ENCODE data around the gene RAF1.
"Not testable (repeated sequence)": the region's sequence is repeated elsewhere in the genome, so short reads cannot be mapped to it uniquely, and the experiment has no call there.

The RAF1 gene

GRCh38 chr3:12633108-12633507 is 30.8 kb downstream of the RAF1 start:
- Mint-ChIP-seq H3K36me3 (ENCODE audit: low read depth) (peaks cover 29% of the 10 kb centered on the region), H3K27ac (no peak overlapping the region), H3K4me3 (no peak overlapping the region), H3K4me1 (ENCODE audit: low read depth) (peaks cover 52% of the 10 kb centered on the region), H3K9me3 (no peaks in the 10 kb centered on the region), H3K27me3 (no peaks in the 10 kb centered on the region)

DNA sequence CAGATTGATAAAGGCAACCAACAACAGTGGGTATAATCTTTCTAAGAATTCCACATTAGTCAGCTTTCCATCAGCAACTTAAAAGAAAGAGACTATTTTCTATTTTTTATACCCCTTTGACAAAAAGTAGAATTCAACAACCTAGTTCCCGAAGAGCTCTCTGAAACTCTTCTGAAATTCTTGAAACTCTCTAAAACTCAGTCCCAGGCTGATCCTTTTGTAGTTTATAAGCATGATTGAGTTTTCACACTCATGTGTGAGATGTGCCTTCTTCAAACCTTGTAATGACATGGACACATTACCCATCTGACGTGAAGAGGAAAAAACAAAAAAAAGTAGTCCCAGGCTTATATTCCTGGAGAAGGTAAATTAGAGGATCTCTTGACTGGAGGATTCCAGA is 31.4 kb downstream of the RAF1 start:
- peak overlapping the region; percentile 29 for H3K27ac Mint-ChIP-seq
- peaks cover 54% of the 10 kb centered on the region for H3K4me1 Mint-ChIP-seq (ENCODE audit: low read depth)
- H3K36me3 Mint-ChIP-seq (ENCODE audit: low read depth): peaks cover 23% of the 10 kb centered on the region
- H3K4me3 Mint-ChIP-seq: no peak overlapping the region
- no peaks in the 10 kb centered on the region for H3K9me3 Mint-ChIP-seq
- no peaks in the 10 kb centered on the region for H3K27me3 Mint-ChIP-seq

DNA sequence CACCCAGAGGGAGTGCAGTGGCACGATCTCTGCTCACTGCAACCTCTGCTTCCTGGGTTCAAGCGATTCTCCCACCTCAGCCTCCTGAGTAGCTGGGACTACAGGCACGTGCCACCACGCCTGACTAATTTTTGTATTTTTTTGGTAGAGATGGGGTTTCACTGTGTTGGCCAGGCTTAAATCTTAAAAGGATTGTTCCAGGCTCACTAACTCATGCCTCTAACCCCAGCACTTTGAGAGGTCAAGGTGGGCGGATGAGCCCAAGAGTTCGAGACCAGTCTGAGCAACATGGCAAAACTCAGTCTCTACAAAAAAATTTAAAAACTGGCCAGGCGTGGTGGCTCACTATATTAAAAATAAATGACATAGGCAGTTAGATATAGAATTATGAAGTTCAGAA is 33.1 kb downstream of the RAF1 start:
- H3K4me3 Mint-ChIP-seq, H3K27me3 Mint-ChIP-seq, H3K27ac Mint-ChIP-seq, H3K9me3 Mint-ChIP-seq: not testable (repeated sequence)
- Mint-ChIP-seq H3K36me3 (ENCODE audit: low read depth) (peaks cover 21% of the 10 kb centered on the region), H3K4me1 (ENCODE audit: low read depth) (peaks cover 59% of the 10 kb centered on the region)

DNA sequence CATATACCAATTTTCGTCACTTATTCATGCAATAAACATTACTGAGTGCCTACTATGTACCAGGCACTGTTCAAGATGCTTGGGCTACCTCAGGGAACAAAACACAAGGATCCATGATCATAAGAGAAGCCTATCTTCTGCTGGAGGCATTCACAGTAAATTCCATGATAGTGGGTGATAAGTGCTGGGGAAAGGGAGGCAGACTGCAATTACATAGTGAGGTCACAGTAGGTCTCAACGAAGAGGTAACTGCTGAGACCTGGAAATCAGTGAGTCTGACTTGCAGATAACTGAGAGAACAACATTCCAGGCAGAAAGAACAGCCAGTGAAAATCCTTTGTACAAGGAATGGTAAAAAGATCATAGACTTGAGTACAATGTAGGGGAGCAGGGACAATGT is 33.6 kb downstream of the RAF1 start:
- Mint-ChIP-seq H3K4me1 (ENCODE audit: low read depth) (peaks cover 65% of the 10 kb centered on the region), H3K9me3 (no peaks in the 10 kb centered on the region), H3K27ac (peak overlapping the region; percentile 40)

GRCh38 chr3:12629560-12629959 is 34.4 kb downstream of the RAF1 start:
- Mint-ChIP-seq H3K9me3 (no peaks in the 10 kb centered on the region), H3K4me1 (ENCODE audit: low read depth) (peaks cover 69% of the 10 kb centered on the region), H3K27me3 (no peaks in the 10 kb centered on the region), H3K27ac (no peak overlapping the region), H3K36me3 (ENCODE audit: low read depth) (peaks cover 20% of the 10 kb centered on the region), H3K4me3 (no peak overlapping the region)

More for the DNA sequence above, 33.6 kb downstream of the RAF1 start:
- Mint-ChIP-seq H3K36me3 (ENCODE audit: low read depth) (peaks cover 21% of the 10 kb centered on the region), H3K27me3 (no peaks in the 10 kb centered on the region), H3K4me3 (no peak overlapping the region)

- peaks cover 74% of the 10 kb centered on the region for H3K4me1 Mint-ChIP-seq (ENCODE audit: low read depth)
- no peak overlapping the region for H3K4me3 Mint-ChIP-seq
- H3K36me3 Mint-ChIP-seq (ENCODE audit: low read depth): peaks cover 13% of the 10 kb centered on the region
- H3K27me3 Mint-ChIP-seq: no peaks in the 10 kb centered on the region
- no peak overlapping the region for H3K27ac Mint-ChIP-seq
- H3K9me3 Mint-ChIP-seq: no peaks in the 10 kb centered on the region
Measured at GRCh38 chr3:12628813-12629212, 35.1 kb downstream of the RAF1 start.

- Mint-ChIP-seq H3K4me1 (ENCODE audit: low read depth) (peaks cover 64% of the 10 kb centered on the region), H3K36me3 (ENCODE audit: low read depth) (peaks cover 2% of the 10 kb centered on the region), H3K4me3 (peak overlapping the region; percentile 40), H3K27ac (no peak overlapping the region), H3K9me3 (no peaks in the 10 kb centered on the region), H3K27me3 (no peaks in the 10 kb centered on the region)
Measured at GRCh38 chr3:12627370-12627769, 36.5 kb downstream of the RAF1 start.

DNA sequence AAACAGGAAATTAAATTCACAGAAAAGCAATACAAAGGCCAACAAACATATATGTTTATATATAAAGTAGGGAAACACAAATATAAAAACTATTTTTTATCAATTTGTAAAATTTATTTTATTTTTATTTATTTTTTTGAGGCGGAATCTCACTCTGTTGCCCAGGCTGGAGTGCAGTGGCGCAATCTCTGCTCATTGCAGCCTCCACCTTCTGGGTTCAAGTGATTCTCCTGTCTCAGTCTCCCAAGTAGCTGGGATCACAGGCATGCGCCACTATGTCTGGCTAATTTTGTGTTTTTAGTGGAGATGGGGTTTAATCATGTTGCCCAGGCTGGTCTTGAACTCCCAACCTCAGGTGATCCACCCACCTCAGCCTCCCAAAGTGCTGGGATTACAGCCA is 39.0 kb downstream of the RAF1 start:
- not testable (repeated sequence) for H3K4me3 Mint-ChIP-seq; H3K36me3 Mint-ChIP-seq (ENCODE audit: low read depth); H3K27me3 Mint-ChIP-seq; H3K9me3 Mint-ChIP-seq
- Mint-ChIP-seq H3K27ac (peak overlapping the region; percentile 79), H3K4me1 (ENCODE audit: low read depth) (peaks cover 59% of the 10 kb centered on the region)

- no peaks in the 10 kb centered on the region for H3K27me3 Mint-ChIP-seq
- no peaks in the 10 kb centered on the region for H3K9me3 Mint-ChIP-seq
- H3K36me3 Mint-ChIP-seq (ENCODE audit: low read depth): no peaks in the 10 kb centered on the region
- peak overlapping the region; percentile 3 for H3K27ac Mint-ChIP-seq
- peaks cover 59% of the 10 kb centered on the region for H3K4me1 Mint-ChIP-seq (ENCODE audit: low read depth)
- H3K4me3 Mint-ChIP-seq: no peak overlapping the region
Measured at GRCh38 chr3:12624056-12624455, 39.9 kb downstream of the RAF1 start.

GRCh38 chr3:12622335-12622734 is 41.6 kb downstream of the RAF1 start:
- peaks cover 50% of the 10 kb centered on the region for H3K4me1 Mint-ChIP-seq (ENCODE audit: low read depth)
- no peak overlapping the region for H3K4me3 Mint-ChIP-seq
- no peak overlapping the region for H3K27ac Mint-ChIP-seq
- H3K9me3 Mint-ChIP-seq: no peaks in the 10 kb centered on the region
- H3K27me3 Mint-ChIP-seq: no peaks in the 10 kb centered on the region
- peaks cover 9% of the 10 kb centered on the region for H3K36me3 Mint-ChIP-seq (ENCODE audit: low read depth)

GRCh38 chr3:12620729-12621128 is 43.2 kb downstream of the RAF1 start:
- H3K27me3 Mint-ChIP-seq: no peaks in the 10 kb centered on the region
- peaks cover 43% of the 10 kb centered on the region for H3K4me1 Mint-ChIP-seq (ENCODE audit: low read depth)
- peaks cover 17% of the 10 kb centered on the region for H3K36me3 Mint-ChIP-seq (ENCODE audit: low read depth)
- H3K9me3 Mint-ChIP-seq: no peaks in the 10 kb centered on the region
- peak overlapping the region; percentile 39 for H3K27ac Mint-ChIP-seq
- no peak overlapping the region for H3K4me3 Mint-ChIP-seq

- Mint-ChIP-seq H3K36me3 (ENCODE audit: low read depth) (peaks cover 20% of the 10 kb centered on the region), H3K4me3 (no peak overlapping the region), H3K27me3 (no peaks in the 10 kb centered on the region), H3K27ac (no peak overlapping the region), H3K9me3 (no peaks in the 10 kb centered on the region), H3K4me1 (ENCODE audit: low read depth) (peaks cover 42% of the 10 kb centered on the region)
Measured at GRCh38 chr3:12620305-12620704, 43.6 kb downstream of the RAF1 start.

- H3K36me3 Mint-ChIP-seq (ENCODE audit: low read depth): peaks cover 32% of the 10 kb centered on the region
- no peaks in the 10 kb centered on the region for H3K27me3 Mint-ChIP-seq
- H3K4me1 Mint-ChIP-seq (ENCODE audit: low read depth): peaks cover 45% of the 10 kb centered on the region
- H3K27ac Mint-ChIP-seq: no peak overlapping the region
- H3K9me3 Mint-ChIP-seq: no peaks in the 10 kb centered on the region
- no peak overlapping the region for H3K4me3 Mint-ChIP-seq
Measured at GRCh38 chr3:12618426-12618825, 45.5 kb downstream of the RAF1 start.

DNA sequence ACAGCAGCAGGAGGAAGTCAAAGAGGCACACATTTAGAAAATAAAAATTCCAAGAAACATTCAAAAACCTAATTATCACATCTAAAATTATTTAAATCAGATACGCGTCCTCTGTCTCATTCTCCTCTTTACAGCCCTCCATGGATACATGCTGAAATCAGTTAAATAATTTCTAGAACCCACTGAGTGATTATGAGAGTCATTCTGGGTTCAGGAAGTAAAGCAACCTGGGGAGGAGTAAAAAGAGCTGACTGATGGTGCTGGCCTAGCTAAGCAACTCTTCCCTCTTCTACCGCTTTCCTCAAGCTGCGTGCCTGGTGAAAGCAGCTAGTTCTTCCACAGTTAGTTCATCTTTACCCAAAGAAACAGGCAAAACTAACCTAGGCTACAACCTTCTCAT is 48.7 kb downstream of the RAF1 start:
- H3K4me1 Mint-ChIP-seq (ENCODE audit: low read depth): peaks cover 39% of the 10 kb centered on the region
- no peaks in the 10 kb centered on the region for H3K27me3 Mint-ChIP-seq
- H3K9me3 Mint-ChIP-seq: no peaks in the 10 kb centered on the region
- H3K4me3 Mint-ChIP-seq: no peak overlapping the region
- H3K36me3 Mint-ChIP-seq (ENCODE audit: low read depth): peaks cover 51% of the 10 kb centered on the region
- H3K27ac Mint-ChIP-seq: no peak overlapping the region

- Mint-ChIP-seq H3K9me3 (no peaks in the 10 kb centered on the region), H3K4me3 (no peak overlapping the region), H3K36me3 (ENCODE audit: low read depth) (peaks cover 56% of the 10 kb centered on the region), H3K27ac (peak overlapping the region; percentile 52), H3K4me1 (ENCODE audit: low read depth) (peaks cover 46% of the 10 kb centered on the region), H3K27me3 (no peaks in the 10 kb centered on the region)
Measured at GRCh38 chr3:12613250-12613649, 50.7 kb downstream of the RAF1 start.

DNA sequence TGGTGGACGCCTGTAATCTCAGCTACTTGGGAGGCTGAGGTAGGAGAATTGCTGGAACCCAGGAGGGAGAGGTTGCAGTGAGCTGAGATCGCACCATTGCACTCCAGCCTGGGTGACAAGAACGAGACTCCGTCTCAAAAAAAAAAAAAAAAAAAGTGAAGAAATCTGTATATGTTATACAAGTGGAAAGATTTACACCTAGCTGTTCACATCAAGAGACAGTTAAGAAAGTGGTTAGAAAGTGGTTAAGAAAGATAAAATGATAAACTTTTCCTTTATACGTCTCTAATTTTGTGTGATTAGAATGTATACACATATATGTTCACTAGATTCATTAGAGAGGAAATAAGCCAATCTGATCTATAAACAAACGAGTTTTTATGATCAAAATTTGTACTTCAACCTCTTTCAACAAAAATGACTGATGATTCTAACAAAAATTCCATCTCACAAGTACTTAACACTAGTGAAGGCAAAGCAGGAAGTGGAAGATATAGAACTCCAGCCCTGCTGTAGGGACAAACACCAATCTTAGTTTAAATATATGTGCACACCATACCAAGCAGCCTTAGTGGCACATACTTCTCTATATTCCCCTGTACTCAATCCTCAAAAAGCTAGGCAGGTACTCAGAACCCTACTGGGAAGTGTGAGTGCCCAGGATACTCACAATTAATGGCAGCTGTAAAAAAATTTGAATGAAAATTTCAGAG is 51.2 kb downstream of the RAF1 start:
- peaks cover 47% of the 10 kb centered on the region for H3K4me1 Mint-ChIP-seq (ENCODE audit: low read depth)
- peaks cover 57% of the 10 kb centered on the region for H3K36me3 Mint-ChIP-seq (ENCODE audit: low read depth)
- no peaks in the 10 kb centered on the region for H3K9me3 Mint-ChIP-seq
- H3K27ac Mint-ChIP-seq: peak overlapping the region; percentile 52
- H3K4me3 Mint-ChIP-seq: no peak overlapping the region
- no peaks in the 10 kb centered on the region for H3K27me3 Mint-ChIP-seq
